Stimulated activated naive CD8-positive, alpha-beta T cell treated with anti-CD3 and anti-CD28 coated beads, Interleukin-15, Interleukin-2, amounts not matched to agents 100 U/mL and 50 U/mL, for 24 hours (primary cell): ENCODE data around the gene TUBB6.
A peak's percentile ranks its signal among the peaks of the same experiment; 100 is the strongest.

Experiments
- ATAC-seq: fragments of 150-1000 bp; cut with Tn5 transposase; one replicate; pipeline ENCODE4 v1.10.0; 2021
- DNase-seq: peaks from one replicate; pipeline ENCODE4 v3.0.0; 2021

TUBB6 gene

GRCh38 chr18:12314591-12315305 lies 6.7 kb downstream of the TUBB6 start:
- no peak for ATAC-seq
- DNase-seq: no peak

- no peak for DNase-seq
- no peak for ATAC-seq
Observed at GRCh38 chr18:12315490-12315889, 7.4 kb downstream of the TUBB6 start.

- ATAC-seq: no peak
Observed at GRCh38 chr18:12315911-12316310, 7.9 kb downstream of the TUBB6 start.

GRCh38 chr18:12317664-12318333 lies 9.8 kb downstream of the TUBB6 start:
- DNase-seq (no peak), ATAC-seq (no peak)

More at GRCh38 chr18:12315911-12316310, 7.9 kb downstream of the TUBB6 start:
- DNase-seq: no peak

GRCh38 chr18:12318334-12318697 lies 10.3 kb downstream of the TUBB6 start:
- no peak for DNase-seq
- ATAC-seq: no peak

GRCh38 chr18:12318857-12319256 lies 10.8 kb downstream of the TUBB6 start:
- DNase-seq (no peak), ATAC-seq (no peak)

- no peak for ATAC-seq
- no peak for DNase-seq
Observed at GRCh38 chr18:12321333-12321732, 13.3 kb downstream of the TUBB6 start.

- no peak for DNase-seq
- ATAC-seq: no peak
Observed at GRCh38 chr18:12324991-12325725, 17.1 kb downstream of the TUBB6 start.

GRCh38 chr18:12325726-12326245 lies 17.7 kb downstream of the TUBB6 start:
- no peak for DNase-seq
- ATAC-seq: no peak

- no peak for DNase-seq
- no peak for ATAC-seq
Observed at GRCh38 chr18:12326711-12327460, 18.8 kb downstream of the TUBB6 start.

GRCh38 chr18:12327510-12328178 lies 19.6 kb downstream of the TUBB6 start:
- DNase-seq: peak; percentile 87
- peak; percentile 90 for ATAC-seq

- no peak for DNase-seq
- ATAC-seq: no peak
Observed at GRCh38 chr18:12328179-12328823, 20.3 kb downstream of the TUBB6 start.

GRCh38 chr18:12329125-12329698 lies 21.2 kb downstream of the TUBB6 start:
- ATAC-seq (no peak), DNase-seq (no peak)

- DNase-seq (no peak), ATAC-seq (no peak)
Observed at GRCh38 chr18:12330766-12331165, 22.7 kb downstream of the TUBB6 start.

GRCh38 chr18:12333506-12334290 lies 25.7 kb downstream of the TUBB6 start:
- no peak for DNase-seq
- no peak for ATAC-seq

- ATAC-seq (no peak), DNase-seq (no peak)
Observed at GRCh38 chr18:12334366-12334808, 26.3 kb downstream of the TUBB6 start.

- no peak for ATAC-seq
Observed at GRCh38 chr18:12334863-12335262, 26.8 kb downstream of the TUBB6 start.

GRCh38 chr18:12335503-12335902 lies 27.5 kb downstream of the TUBB6 start:
- no peak for DNase-seq
- ATAC-seq: no peak

More at GRCh38 chr18:12334863-12335262, 26.8 kb downstream of the TUBB6 start:
- no peak for DNase-seq

GRCh38 chr18:12336171-12336613 lies 28.2 kb downstream of the TUBB6 start:
- ATAC-seq (no peak), DNase-seq (no peak)

- no peak for DNase-seq
- no peak for ATAC-seq
Observed at GRCh38 chr18:12336887-12337286, 28.8 kb downstream of the TUBB6 start.
